ENCODE measurements around the gene PIK3C2G.

GRCh38 chr12:18222699-18223098, 38.6 kb upstream of the PIK3C2G start:
- no peak for TF ChIP-seq CTCF (conservative IDR thresholded peaks at IDR 0.05; ENCODE audit: low read length)
- no peak for TF ChIP-seq EZH2phosphoT487 (IDR thresholded peaks at IDR 0.05; ENCODE audit: borderline replicate concordance)

Data from Loucy (cell line).